Measurements from ENCODE around the gene SCD5. TPM values are rescaled to one million over a fixed set of nuclear protein-coding genes. Genes with fewer than 3 reads are reported as not detected.

The SCD5 gene
- total RNA-seq, 6 donors from 2014 or later: 17.8 to 40.3 (median 25.3) TPM

GRCh38 chr4:82797405-82798111, 1.0 kb downstream of the SCD5 start:
- 6% methylated on average over 44 of the region's 47 CpGs; no CpG with 5 or more reads in 1 of the 2 donors for WGBS, 2 donors
- Histone ChIP-seq H3K4me3 (peak overlapping the region; percentile 20 to 75 (median 65)), H3K27me3 (peaks cover 0 to 12% (median 4%) of the 10 kb centered on the region in 4 donors), H3K36me3 (no peaks in the 10 kb centered on the region), H3K27ac (peak overlapping the region in 3 of 4 donors; percentile 30 to 70 (median 44)), H3K4me1 (peaks cover 17 to 32% (median 23%) of the 10 kb centered on the region in 4 donors), H3K9me3 (no peaks in the 10 kb centered on the region)
- no peak for TF ChIP-seq EP300 (IDR thresholded peaks at IDR 0.05)
- no peak for TF ChIP-seq POLR2AphosphoS5 (IDR thresholded peaks at IDR 0.05)
- no peak for TF ChIP-seq POLR2A (IDR thresholded peaks at IDR 0.05)
- no peak for TF ChIP-seq CTCF (IDR thresholded peaks at IDR 0.05)
- ATAC-seq (ENCODE audit: low FRiP score in 2 of 2) (peak in 1 of 2 donors; percentile 40), DNase-seq (peak in 1 of 2 donors; percentile 85)

- H3K9me3 ChIP-seq: no peaks in the 10 kb centered on the region
- peaks cover 0 to 12% (median 4%) of the 10 kb centered on the region in 4 donors for H3K27me3 ChIP-seq
- H3K36me3 ChIP-seq: no peaks in the 10 kb centered on the region
- H3K4me1 ChIP-seq: peaks cover 17 to 32% (median 23%) of the 10 kb centered on the region in 4 donors
- TF ChIP-seq CTCF (IDR thresholded peaks at IDR 0.05): no peak
- no peak for TF ChIP-seq POLR2A (IDR thresholded peaks at IDR 0.05)
- no peak for TF ChIP-seq POLR2AphosphoS5 (IDR thresholded peaks at IDR 0.05)
- TF ChIP-seq EP300 (IDR thresholded peaks at IDR 0.05): no peak
- ATAC-seq (ENCODE audit: low FRiP score in 2 of 2) (no peak), DNase-seq (no peak)
- 34 to 36% methylated on average over 3 to 6 of the region's 6 CpGs for WGBS, 2 donors
- H3K27ac ChIP-seq: peak overlapping the region in 2 of 4 donors; percentile 40 to 44
- H3K4me3 ChIP-seq: peak overlapping the region; percentile 20 to 75 (median 65)
These were observed 1.6 kb downstream of the SCD5 start for GRCh38 chr4:82797040-82797404.

GRCh38 chr4:82792912-82793649, 5.5 kb downstream of the SCD5 start:
- H3K36me3 ChIP-seq: no peaks in the 10 kb centered on the region
- peaks cover 0 to 7% (median 2%) of the 10 kb centered on the region in 4 donors for H3K27me3 ChIP-seq
- 66 to 67% methylated on average over 6 of the region's 6 CpGs for WGBS, 2 donors
- no peak for ATAC-seq (ENCODE audit: low FRiP score in 2 of 2)
- H3K27ac ChIP-seq: no peak overlapping the region
- no peak for TF ChIP-seq CTCF (IDR thresholded peaks at IDR 0.05)
- H3K4me3 ChIP-seq: no peak overlapping the region
- DNase-seq: no peak
- peaks cover 10 to 13% (median 11%) of the 10 kb centered on the region in 4 donors for H3K4me1 ChIP-seq
- H3K9me3 ChIP-seq: no peaks in the 10 kb centered on the region

- ATAC-seq (ENCODE audit: low FRiP score in 2 of 2) (no peak), DNase-seq (no peak)
- Histone ChIP-seq H3K4me1 (no peaks in the 10 kb centered on the region), H3K9me3 (no peaks in the 10 kb centered on the region), H3K36me3 (no peaks in the 10 kb centered on the region), H3K4me3 (no peak overlapping the region), H3K27me3 (no peaks in the 10 kb centered on the region), H3K27ac (no peak overlapping the region)
- 87 to 89% methylated on average over 6 of the region's 6 CpGs for WGBS, 2 donors
- TF ChIP-seq EP300 (IDR thresholded peaks at IDR 0.05) (no peak), CTCF (IDR thresholded peaks at IDR 0.05) (no peak)
These were observed 7.4 kb downstream of the SCD5 start for GRCh38 chr4:82791179-82791578.

Data from upper lobe of left lung (tissue), 6 donors.